Measurements from ENCODE around the gene SOX1.

SOX1 gene

DNA sequence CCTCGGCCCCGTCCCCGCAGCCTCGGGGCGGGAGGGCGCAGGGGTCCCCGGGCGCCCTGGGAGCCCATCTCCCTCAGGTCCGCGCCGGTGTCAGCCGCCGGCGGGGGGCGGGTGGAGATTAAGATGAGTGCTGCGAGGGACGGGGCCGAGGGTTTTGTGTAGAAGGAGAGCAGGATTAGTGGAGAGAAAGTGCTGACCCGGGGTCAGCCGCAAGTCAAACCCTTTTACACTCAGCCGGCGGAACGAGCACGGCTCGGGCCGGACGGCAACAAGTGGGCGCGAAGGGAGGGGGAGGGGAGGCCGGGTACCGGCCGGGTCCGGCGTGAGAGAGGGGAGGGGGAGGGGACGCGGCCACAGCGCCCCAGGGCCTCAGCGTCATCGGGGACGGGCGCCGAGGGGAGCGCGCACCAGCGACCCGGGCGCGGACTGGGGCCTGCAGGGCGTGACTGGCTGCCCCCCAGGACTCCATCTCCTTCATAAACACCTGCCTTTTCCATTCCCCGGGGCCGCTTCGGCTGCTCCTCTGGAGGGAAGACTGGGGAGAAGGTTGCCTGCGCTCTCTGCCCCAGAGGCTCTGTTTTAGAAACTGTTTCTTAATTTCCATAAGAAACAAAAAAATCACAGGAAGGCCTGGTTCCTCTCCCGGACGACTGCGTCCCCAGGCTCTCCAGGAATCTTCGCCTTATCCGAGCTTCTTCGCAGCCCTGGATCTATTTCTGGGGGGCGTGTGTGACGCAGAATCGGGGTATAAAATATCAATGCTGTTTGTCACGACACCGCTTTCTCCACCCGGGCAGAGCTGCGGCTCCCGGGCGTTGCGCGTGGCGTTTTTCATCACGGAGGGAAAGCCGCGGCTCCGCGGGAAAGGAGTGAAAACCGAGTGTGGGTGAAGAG, 6.5 kb downstream of the SOX1 start:
- DNase-seq: no peak
- H3K9me3 ChIP-seq: no peaks in the 10 kb centered on the region
- H3K4me3 ChIP-seq (ENCODE audit: low read depth, low read length): no peak overlapping the region
- TF ChIP-seq, protein P1, sequence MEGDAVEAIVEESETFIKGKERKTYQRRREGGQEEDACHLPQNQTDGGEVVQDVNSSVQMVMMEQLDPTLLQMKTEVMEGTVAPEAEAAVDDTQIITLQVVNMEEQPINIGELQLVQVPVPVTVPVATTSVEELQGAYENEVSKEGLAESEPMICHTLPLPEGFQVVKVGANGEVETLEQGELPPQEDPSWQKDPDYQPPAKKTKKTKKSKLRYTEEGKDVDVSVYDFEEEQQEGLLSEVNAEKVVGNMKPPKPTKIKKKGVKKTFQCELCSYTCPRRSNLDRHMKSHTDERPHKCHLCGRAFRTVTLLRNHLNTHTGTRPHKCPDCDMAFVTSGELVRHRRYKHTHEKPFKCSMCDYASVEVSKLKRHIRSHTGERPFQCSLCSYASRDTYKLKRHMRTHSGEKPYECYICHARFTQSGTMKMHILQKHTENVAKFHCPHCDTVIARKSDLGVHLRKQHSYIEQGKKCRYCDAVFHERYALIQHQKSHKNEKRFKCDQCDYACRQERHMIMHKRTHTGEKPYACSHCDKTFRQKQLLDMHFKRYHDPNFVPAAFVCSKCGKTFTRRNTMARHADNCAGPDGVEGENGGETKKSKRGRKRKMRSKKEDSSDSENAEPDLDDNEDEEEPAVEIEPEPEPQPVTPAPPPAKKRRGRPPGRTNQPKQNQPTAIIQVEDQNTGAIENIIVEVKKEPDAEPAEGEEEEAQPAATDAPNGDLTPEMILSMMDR (IDR thresholded peaks at IDR 0.05; ENCODE audit: low read depth, low read length): no peak
- no peaks in the 10 kb centered on the region for H3K36me3 ChIP-seq
- no peaks in the 10 kb centered on the region for H3K4me1 ChIP-seq
- peaks cover 87% of the 10 kb centered on the region for H3K27me3 ChIP-seq

DNA sequence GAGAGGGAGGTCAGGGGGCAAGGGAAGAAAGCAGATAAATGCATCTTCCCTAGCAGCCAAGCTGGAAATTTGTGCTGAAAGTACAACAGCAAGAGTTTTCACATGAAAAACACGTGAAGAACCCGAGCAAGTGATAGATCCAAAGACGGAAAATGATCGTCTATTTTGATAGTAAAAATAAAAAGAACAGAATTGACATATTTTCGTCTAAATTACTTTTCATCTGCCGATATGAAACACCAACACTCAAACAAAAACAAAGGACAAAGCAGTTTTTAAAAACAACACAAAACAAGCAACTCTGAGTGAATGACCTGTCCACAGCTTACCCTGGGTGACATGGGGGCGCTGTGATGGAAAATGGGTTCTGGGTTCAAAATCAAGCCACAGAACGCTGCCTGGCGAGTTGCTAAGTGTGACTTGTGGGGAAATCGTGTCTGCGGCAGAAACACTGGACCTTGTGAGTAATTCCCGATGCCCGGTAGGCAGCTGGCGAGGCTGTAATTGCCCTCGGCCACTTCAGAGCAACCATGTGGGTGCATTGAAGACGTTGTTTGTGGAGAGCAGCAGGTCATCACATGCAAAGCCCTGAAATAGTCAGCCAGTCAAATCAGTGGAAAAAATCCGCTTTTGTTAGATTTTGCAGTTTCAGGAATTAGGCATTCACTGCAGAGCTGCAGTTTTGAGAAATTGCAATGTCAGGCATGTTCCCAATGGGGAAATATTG, 7.4 kb downstream of the SOX1 start:
- H3K9me3 ChIP-seq: no peaks in the 10 kb centered on the region
- no peak overlapping the region for H3K4me3 ChIP-seq (ENCODE audit: low read depth, low read length)
- H3K36me3 ChIP-seq: no peaks in the 10 kb centered on the region
- DNase-seq: no peak
- TF ChIP-seq, protein P1 (IDR thresholded peaks at IDR 0.05; ENCODE audit: low read depth, low read length): no peak
- H3K4me1 ChIP-seq: no peaks in the 10 kb centered on the region
- peaks cover 79% of the 10 kb centered on the region for H3K27me3 ChIP-seq

DNA sequence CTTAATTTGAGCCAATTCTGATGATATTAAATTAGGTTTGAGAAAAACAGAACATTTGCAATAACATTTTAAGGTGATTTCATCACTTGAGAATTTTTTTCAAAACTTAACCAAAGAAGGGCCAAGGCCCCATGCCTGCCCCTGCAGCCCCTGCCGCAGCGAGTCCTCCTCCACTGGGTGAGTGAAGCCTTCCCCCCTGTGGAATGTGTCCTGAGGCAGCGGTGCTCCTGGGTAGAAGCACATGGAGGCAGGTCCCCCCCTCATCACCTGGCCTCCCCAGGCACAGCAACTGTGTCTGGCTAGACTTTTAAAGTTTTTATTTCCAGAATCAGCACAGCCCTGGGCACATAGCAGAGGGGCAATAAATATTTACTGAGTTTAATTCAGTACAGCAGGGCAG, 10.8 kb downstream of the SOX1 start:
- no peak overlapping the region for H3K4me3 ChIP-seq (ENCODE audit: low read depth, low read length)
- TF ChIP-seq, protein P1 (IDR thresholded peaks at IDR 0.05; ENCODE audit: low read depth, low read length): no peak
- no peaks in the 10 kb centered on the region for H3K9me3 ChIP-seq
- DNase-seq: no peak
- no peaks in the 10 kb centered on the region for H3K4me1 ChIP-seq
- no peaks in the 10 kb centered on the region for H3K36me3 ChIP-seq
- H3K27me3 ChIP-seq: peaks cover 55% of the 10 kb centered on the region

DNA sequence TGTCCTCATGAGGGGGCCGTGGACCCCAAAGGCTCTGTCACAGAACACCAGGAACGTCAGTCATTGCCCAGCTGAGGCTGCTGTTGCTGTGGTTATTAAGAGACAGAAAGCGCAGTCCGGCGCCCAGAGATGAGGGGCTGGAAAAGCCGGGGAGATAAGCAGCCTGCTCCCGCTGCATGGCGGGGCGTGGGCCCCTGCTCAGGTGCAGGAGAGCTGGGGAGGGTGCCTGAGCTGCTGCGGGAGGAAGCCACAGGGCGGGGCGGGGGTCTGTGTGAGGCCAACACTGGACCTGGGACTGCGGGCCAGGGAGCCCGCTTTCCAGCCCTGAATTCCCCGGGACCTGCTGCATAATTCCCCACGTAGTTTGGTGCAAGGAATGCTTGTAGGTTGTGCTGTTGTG, 11.3 kb downstream of the SOX1 start:
- Histone ChIP-seq H3K36me3 (no peaks in the 10 kb centered on the region), H3K4me1 (no peaks in the 10 kb centered on the region), H3K27me3 (peaks cover 50% of the 10 kb centered on the region), H3K4me3 (ENCODE audit: low read depth, low read length) (no peak overlapping the region), H3K9me3 (no peaks in the 10 kb centered on the region)
- no peak for DNase-seq
- TF ChIP-seq, protein P1 (IDR thresholded peaks at IDR 0.05; ENCODE audit: low read depth, low read length): no peak

DNA sequence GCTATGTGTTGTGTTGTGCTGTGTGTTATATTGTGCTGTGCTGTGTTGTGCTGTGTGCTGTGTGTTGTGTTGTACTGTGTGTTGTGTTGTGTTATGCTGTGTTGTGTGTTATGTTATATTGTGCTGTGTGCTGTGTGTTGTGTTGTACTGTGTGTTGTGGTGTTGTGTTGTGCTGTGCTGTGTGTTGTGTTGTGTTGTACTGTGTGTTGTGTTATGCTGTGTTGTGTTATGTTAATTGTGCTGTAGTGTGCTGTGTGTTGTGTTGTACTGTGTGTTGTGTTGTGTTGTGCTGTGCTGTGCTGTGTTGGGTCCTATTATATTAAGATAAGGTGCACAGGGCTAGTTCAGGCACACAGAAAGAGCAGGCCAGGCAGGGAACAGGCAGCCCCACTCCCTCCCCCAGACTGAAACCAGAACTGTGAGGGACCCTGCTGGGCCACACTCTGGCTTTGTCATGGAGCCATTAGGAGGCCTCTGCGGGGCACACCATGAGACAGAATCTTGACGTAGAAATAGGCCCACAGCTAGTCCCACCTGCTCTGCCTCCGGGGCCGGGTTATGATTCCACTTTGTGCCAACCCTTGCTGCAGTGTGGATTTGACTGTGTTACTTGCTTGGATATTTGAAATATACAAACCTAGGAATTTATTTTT, 12.1 kb downstream of the SOX1 start:
- TF ChIP-seq, protein P1 (IDR thresholded peaks at IDR 0.05; ENCODE audit: low read depth, low read length): no peak
- H3K4me3 ChIP-seq (ENCODE audit: low read depth, low read length): no peak overlapping the region
- H3K4me1 ChIP-seq: no peaks in the 10 kb centered on the region
- peaks cover 42% of the 10 kb centered on the region for H3K27me3 ChIP-seq
- no peak for DNase-seq
- H3K9me3 ChIP-seq: no peaks in the 10 kb centered on the region
- no peaks in the 10 kb centered on the region for H3K36me3 ChIP-seq
